Measurements from ENCODE around the gene APOL4.
"Not testable (repeated sequence)": the region's sequence is repeated elsewhere in the genome, so short reads cannot be mapped to it uniquely, and the experiment has no call there.

The APOL4 gene

DNA sequence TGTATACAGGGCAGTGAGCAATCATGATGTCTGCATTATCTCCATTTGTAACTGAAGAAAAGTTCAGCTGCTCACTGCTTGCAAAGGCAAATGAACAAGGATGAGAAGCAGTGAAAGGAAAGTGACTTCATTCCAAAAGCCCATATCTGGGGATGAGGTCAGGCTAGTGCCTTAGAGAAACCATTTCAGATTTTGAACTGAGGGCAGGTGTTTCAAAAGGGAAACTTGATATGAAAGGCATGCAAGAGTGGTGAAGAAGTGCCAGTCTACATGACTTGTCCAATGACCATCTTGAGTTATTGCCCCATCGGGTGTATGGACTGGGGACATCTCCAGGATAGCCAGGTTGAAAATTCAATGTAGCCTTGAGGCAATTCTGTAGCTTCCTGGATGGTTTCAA, 7.3 kb upstream of the APOL4 start:
- DNase-seq: no peak

DNA sequence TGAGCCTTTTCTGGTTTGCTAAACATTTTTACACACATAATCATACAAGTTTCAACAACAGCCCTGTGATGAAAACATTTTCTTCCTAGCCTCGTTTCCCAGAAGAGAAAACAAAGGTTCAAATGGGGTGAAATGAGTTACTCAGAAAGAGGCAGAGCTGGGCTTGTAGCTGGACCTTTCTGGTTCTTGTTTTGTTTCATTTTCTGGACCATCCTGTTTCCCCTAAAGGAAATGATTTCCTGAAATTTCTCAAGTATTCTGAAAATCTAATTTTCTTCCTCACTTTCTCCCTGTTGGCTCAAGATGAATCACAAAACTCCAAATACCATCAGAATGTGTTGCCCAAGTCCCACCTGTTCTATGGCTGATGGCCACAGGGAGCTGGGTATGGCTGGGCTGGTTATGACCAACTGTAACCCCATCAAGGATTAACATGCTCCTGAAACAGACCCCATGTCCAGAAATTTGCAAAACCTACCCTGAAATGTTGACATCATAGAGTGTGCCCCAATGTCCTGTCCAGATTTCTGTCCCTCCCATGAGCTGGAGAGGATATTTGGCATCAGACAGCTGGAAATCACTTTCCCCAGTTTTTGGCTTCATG, 6.7 kb upstream of the APOL4 start:
- DNase-seq: no peak

DNA sequence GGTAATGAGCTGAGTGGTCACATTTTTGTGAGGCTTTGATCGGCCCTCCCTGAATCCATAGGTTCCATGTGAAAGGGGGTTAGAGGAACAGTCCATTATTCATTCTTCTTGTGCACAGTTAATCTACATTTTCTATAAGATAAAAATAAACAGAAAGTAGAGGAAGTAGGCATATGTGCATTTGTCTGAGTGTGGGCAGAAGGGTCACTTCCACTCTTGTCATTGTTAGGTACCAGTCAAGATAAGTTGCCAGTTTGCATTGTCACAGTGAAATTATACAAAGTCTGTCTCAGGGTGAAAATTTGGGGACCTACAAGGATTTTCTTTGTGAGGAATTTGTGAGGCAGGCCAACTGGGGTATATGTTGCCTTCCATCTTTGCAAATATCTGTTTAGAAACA, 4.6 kb upstream of the APOL4 start:
- DNase-seq: no peak

DNA sequence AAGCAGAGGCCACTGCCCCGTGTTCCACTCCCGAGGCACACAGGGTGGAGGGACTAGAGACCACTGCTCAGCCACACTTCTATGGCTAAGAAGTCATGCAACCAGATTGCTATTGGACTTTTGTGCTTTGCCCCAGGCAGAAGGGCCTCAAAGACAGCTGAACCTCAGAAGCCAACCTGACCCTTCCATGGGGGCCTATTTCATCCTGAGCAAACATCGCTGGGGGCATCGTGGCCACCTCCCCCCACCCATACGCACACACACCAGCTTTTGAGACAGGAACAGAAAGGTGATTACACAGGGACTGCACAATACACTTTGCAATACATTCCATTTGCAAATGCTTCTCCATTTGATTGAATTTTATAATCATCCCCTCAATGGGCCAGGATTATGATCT, 4.0 kb upstream of the APOL4 start:
- DNase-seq: not testable (repeated sequence)

DNA sequence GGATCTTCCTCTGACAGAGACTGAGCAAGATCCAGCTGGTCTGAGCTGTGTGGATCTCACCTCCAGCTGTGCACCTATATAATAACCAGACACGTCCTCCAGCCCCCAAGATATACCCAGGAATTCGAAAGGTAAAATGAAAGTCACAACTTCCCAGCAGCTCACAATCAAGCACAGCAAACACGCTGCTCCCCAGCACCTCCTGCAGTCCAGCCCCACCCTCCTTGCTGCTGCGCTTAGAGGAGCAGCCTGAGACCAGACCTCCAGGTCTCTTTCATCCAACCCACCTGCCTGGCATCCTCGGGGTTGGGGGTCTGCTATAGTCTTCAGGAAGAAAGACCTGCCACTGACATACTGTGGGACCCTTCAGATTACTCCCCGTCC, 3.0 kb upstream of the APOL4 start:
- DNase-seq: no peak

DNA sequence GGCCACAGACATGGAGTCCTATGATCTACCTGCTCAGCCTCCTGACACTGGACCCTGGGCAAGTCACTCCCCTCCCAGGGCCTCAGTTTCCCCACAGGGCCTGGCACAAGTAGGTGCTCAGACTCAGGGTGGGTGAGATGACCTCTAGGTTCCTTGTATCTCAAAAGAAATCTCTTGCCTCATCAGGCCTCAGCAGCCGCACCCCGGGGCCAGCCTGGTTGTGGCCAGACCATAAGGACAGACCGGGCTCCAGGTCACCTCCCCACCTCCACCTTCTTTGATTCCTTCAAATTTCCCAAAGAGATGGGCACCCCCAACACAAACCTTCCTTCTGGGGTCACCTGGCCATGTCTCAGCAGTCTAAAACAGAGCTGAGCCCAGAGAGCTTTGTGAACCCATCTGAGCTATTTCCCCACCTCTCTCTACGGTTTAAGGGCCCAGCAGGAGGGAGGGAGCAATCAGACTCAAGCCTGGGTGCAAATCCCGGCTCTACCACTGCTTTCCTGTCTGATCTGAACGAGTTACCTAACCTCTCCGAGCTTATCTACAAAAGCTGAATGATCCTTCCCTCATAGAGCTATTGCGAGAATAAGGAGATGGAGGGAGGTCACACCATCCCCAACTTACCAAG, 2.5 kb upstream of the APOL4 start:
- no peak for DNase-seq

DNA sequence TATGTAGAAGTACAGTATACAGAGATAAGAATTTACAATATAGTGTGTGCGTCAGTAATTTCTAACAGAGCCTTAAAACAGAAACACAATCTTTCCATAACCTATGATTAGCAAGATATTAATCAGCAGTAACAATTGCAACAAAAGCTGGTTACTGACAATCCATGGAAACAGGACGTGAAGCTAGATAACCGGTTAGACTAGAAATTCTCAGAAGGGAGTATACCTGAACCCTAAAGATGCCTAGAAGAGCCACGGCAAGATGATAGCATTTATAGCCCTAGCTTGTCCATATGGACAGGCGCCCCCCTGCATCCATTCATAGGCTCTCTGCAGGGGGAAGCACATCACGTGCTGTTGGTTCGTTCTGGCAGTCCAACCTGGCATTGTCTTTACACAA, 1.8 kb upstream of the APOL4 start:
- DNase-seq: not testable (repeated sequence)

DNA sequence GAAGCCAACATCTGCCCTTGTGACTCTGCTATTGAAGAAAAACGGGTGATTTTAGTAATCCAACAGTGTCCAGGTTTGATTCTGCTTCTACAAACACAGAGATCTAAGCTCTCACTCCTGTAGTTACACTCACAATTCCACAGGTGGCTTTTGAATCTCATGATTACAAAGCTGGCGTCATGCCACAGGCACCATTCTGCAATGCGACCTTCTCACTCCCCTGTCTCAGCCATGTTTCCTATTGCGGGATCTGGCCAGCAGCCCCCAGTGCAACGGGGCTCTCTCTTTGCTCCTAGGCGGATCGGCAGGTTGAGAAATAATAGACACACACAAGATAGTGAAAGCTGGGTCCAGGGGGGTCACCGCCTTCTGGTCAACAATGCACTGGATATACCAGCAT, 1.3 kb upstream of the APOL4 start:
- not testable (repeated sequence) for DNase-seq

DNA sequence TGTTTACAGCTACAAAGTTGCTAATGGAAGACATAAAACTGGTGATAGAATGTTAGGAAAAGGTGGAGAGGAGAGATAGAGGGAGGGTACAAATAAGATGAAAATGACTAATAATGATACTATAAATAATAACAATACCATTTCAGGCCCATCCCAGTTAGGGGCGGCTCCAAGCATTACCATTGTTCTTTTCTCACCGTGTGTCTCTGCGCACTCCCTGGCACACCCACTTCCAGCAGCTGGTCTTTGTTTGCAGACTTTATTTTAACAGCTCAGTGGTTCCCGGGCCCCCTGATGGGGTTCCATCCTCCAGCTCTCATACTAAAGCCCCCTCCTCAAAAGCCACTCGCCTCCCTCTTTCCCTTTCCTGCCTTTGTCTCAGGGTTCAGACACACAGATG, 584 bp downstream of the APOL4 start:
- DNase-seq: not testable (repeated sequence)

DNA sequence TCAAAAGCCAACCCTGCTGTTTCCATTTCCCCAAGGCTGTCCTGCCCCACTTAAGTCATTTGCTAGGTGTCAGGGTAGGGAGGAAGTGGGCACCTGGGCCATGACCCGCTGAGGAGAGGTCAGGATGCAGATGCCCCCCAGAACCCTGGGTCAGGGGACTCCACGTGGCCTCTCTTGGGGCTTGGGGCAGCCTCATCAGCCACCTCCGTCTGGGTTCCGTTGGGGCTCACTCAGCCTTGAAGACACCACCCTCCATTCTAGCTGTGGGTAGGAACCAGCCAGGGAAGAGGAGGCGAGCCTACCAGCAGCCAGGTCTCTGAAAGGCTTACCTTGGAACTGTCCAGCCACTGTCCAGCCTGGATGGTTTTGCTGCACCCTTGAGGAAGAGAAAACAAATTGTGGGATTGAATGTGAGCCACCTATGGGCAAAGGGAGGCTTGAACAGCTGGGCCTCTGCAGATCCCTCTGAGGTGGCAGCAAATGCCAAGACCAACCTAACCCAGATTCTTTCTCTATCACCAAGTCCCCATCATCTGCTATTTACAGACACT, 2.5 kb downstream of the APOL4 start:
- no peak for DNase-seq

DNA sequence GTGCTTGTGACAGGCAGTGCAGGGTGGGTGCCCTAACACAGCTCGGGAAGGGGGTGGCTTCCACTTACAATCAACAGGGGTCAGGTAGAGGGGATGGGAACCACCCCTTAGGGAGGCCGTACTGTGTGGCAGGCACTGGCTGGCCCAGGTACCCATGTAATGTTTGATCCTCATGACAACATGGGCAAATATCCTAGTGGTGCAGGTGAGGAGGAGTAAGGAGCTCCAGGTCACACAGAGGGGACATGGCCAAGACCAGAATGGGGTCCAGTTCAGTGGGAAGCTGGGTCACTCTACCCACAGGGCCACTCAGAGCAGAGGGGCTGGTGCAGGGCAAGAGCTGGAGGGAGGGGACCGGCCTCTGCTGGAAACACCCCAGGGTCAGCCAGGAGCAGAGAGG, 3.1 kb downstream of the APOL4 start:
- DNase-seq: no peak

DNA sequence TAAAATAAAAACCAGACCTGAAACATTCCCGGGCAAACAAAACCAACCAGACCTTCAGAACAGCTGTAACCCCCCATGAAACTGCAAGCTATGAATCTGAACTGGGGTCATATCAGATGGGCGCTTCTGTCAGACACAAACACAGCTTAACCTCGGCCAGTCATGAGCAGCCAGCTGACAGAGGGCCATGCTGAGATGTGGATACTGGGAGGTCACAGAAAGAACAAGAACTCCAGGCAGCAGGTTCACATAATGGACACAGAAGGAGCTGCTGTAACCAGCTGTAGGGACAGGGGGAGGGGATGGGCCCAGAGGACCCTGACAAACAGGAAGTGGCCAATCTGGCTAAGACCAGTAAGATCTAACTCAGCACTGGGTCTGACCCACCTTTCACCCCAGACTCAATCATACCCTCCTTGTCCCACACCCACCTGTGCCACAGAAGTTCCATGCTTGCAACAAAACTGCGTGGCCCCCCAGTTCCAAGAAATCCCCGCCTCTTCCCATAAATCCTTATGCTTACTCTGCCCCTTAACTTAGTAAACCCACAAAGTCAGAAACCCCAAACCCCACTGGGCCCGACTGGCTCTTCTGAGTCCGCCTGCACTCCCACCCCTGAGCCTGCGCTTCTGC, 4.0 kb downstream of the APOL4 start:
- no peak for DNase-seq

DNA sequence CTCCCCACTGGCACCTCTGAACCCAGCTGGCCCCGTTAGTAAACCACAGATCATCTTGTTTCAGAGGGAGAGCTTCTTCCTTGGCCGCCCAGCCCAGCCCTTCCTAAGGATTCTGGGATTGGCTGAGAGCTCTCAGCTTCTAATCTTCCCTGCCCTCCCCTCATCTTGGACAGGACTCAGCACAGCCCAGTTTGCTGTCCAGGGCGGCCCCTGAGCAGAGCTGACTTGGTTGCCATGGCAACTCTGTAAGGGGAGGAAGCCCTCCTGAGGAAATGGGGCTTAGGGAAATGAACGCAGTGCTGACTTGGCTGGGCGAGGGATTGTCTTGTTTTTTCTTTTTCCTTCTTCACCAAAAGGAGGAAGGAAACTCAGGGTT, 4.6 kb downstream of the APOL4 start:
- peak in 6 of 56 donors; percentile 6 to 53 (median 20) for DNase-seq

DNA sequence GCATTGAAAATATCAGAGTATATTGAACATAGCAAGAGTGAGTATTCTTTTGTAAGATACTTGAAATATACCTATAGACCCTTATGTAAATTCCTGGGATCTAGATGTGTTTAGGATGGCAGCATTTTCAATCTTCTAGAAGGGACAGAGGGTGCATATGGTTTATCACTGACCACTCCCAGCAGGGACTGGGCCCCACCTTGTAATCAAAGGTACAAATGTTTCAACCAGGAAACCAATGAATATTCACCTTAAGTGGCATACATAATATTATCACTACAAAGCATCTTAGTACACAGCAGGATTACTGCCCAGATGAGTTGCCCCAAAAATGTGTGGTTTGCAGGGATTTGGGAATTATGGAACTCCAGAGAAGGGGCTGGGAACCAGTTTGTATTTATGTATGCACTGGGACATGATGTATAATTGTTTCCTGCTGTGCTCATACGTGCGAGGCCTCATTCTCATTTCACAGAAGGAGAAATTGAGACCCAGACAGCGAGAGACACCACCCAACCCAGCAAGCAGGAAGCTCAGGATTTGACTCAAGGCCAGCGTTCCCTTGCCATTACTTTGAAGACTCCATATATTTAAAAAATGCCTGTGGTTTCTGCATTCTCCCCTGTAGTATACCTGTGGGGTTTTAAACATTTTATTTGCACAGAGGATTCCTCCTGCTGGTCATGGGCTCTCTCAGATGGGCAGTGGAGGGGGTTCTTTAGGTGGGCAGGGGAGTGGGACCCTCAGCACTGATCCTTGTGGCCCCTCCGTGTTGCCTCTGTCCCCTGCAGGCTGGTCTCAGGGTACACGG, 5.2 kb downstream of the APOL4 start:
- DNase-seq: no peak

DNA sequence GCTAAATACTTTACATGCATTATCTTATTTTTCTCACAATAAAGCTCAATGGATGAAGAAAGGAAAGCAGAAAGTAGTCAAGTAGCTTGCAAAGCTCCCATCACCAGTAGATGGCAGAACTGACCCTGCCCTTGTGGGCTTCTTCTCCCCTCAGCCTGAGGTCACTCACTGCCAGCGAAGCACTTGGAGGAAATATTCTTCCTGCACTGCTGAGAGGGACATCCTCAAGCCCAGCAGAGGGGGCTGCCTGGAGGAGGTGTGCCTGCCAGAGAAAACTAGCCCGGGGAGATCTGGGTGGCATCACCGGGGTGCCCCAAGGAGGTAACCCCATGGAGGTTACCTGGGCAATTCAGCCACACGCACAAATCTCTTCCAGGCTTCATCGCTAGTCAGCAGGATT, 6.6 kb downstream of the APOL4 start:
- DNase-seq: peak in 33 of 56 donors; percentile 5 to 73 (median 25)

DNA sequence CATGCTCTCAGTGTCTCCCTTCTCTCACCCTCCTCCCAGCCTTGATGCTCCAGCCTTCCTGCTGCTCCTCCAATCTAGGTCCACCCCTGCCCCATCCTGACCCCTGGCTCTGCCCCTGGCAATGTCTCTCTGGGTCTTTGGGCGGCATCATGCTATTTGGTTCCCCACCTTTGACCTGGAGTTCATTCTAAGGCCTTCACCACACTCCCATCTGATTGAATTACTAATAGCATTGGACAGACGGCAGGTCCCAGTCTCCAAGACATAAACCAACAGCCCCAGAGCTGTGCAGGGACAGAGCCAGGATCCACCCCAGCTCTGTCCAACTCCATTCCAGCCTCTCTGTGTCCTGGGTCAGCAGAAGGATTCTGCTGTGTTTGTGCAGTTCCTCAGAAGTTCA, 7.2 kb downstream of the APOL4 start:
- DNase-seq: no peak

DNA sequence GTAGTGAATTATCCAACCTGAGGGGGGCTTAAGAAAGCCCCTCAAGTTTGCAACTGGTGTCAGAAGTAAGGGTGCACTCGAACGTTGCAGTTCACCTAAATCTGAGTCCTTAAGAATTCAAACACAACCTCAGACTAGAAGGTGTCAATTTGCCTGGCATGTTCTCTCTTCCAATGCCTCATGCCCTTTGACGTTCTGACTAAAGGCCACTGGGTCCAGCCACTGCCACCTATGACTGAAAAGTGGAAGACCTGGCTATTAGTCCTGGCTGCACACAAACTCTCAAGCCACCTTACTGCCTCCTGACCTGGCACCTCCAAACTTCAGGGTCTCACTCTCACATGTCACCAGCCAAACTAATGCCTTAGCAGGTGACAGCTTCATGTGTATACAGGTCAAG, 8.0 kb downstream of the APOL4 start:
- DNase-seq: no peak

DNA sequence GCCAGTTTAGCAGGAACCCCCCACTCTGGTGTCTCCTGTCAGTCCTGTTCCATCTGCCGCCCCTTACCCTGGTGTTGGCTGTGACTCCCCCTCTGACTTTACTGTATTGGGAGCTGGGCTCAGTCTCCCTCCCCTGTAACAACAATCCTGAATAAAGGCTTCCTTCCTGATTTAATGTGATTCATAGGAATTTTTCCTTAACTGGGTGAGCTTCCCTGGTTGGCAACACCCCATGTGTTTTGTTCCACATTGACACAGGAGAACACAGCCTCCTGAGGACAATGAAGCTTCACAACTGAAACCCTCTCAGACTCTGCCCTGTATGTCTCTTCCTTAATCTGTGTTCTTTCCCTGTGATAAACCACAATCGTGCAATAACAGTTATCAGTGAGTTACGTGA, 8.4 kb downstream of the APOL4 start:
- no peak for DNase-seq

DNA sequence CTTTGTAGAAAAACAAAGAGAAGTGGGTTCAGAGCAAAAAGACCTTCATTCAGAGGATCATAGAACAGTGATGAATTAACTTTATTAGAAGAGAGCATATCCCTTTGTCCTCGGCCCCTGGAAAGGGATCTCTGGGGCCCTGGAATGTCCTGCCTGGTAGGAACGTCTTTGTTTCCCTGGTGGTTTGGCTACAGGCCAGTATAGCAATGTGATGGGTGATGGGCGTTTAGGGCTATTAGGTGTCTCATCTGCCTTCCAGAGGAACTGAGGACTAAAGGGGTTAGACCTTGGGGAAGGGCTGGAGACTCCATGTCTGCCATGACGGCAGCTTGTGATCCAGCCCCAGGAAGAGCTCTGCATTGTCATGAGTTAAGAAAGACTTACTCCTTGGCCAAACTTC, 9.1 kb downstream of the APOL4 start:
- no peak for DNase-seq

DNA sequence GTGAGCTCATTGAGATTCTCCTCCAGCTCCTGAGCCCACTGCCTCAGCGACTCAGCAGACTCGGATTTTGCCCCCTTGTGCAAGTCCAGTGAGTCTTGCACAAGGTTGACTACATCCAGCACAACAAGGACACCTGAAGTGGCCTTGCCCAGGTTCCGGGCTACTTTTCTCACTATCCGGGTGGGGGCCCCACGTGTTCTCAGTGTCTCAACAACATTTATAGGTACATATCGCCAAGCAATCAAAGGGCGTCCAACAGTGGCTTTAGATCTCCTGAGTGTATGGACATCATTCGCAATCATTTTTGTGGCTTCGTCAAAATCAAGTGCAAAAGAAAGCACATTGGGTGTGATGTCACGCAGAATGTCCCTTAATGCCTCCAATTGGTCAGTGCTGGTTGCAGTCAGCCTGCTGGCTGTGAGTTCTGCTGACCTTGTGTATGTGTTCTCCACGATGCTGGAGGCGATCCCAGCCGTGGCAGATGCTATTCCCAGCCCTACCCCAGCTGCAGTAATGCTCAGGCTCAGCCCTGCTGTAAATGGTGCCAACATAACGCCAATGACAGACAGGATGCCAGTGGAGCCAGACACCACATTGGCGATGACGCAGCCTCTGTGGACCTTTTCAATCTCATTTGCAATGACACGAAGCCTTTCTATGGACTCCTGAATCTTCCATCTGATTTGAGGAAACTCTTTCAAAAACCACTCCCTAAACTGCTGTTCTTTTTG, 10.3 kb downstream of the APOL4 start:
- peak in 52 of 56 donors; percentile 17 to 93 (median 76) for DNase-seq

DNA sequence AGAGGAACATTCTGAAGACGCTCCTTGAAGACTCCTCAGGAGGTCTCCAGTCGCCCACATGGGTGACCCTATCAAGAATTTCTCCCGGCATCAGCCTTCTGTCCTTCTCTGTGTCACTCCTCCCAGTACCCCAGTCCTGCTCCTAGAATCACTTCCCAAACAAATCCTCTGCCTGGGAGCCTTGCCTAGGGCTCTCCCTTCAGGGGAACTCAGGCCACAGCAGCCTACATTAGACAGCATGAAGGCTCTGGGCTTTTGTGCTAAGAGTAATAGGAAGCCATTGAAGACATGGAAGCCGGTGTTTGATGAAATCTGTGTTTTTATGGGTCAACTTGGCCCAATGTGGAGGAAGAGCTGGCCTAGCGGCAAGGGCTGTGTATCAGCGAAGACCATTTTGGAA, 13.7 kb downstream of the APOL4 start:
- DNase-seq: not testable (repeated sequence)
